Measurements from ENCODE around the gene NRAP.

Gene NRAP

GRCh38 chr10:113617086-113617485, 46.8 kb downstream of the NRAP start:
- DNase-seq (ENCODE audit: insufficient read length, low spot score) (no peak), FAIRE-seq (no peak)

GRCh38 chr10:113616244-113617074, 47.4 kb downstream of the NRAP start:
- FAIRE-seq (no peak), DNase-seq (ENCODE audit: insufficient read length, low spot score) (no peak)
- TF ChIP-seq POLR2A (IDR thresholded peaks at IDR 0.05; ENCODE audit: low read depth, low read length) = no peak
- no peak for TF ChIP-seq POLR2AphosphoS5 (IDR thresholded peaks at IDR 0.05; ENCODE audit: low read depth, low read length)
- TF ChIP-seq PAX5 (IDR thresholded peaks at IDR 0.05; ENCODE audit: insufficient read depth, low read length, severe bottlenecking) = no peak
- TF ChIP-seq TAF1 (IDR thresholded peaks at IDR 0.05; ENCODE audit: low read depth, low read length) = no peak

More at GRCh38 chr10:113617086-113617485, 46.8 kb downstream of the NRAP start:
- TF ChIP-seq POLR2A (IDR thresholded peaks at IDR 0.05; ENCODE audit: low read depth, low read length) (no peak), SPI1 (IDR thresholded peaks at IDR 0.05; ENCODE audit: low read depth, low read length) (no peak), POU2F2 (IDR thresholded peaks at IDR 0.05; ENCODE audit: low read depth, low read length) (no peak), POLR2AphosphoS5 (IDR thresholded peaks at IDR 0.05; ENCODE audit: low read depth, low read length) (no peak), PAX5 (IDR thresholded peaks at IDR 0.05; ENCODE audit: insufficient read depth, low read length, severe bottlenecking) (no peak), TAF1 (IDR thresholded peaks at IDR 0.05; ENCODE audit: low read depth, low read length) (no peak)

DNA sequence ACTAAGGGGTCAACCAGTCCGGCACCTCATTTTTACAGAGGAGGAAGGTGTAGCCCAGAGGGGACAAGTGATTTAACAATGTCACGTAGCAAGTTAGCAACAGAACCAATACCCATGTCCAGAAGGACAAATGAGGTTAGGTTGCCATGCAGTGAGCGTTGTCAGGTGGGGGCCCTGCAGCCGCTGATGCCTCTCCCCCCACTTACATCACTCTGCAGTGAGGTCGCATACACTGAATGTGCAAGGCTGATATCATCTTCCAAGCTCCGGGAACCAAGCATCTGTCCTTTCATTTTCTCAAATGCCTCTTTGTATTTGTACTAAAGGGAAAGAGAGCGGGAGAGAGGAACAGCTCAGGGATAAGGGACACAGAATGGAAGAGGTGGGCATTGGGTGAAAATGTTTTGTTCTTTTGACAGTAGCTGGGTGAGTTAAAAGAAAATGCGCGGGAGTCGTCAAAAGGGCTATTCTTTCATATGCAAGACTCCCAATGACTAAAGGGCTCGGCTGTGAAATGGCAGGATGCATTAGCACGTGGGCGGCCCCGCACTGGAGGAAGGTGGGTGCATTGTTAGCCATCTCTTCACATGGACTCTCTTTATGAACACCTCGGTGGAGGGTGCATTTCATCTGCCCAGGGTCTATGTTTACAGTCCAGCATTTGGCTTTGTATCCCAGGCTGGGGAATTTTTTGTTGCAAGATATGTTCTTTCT, 49.7 kb downstream of the NRAP start:
- TF ChIP-seq POLR2A (IDR thresholded peaks at IDR 0.05; ENCODE audit: low read depth, low read length) = no peak
- TF ChIP-seq SPI1 (IDR thresholded peaks at IDR 0.05; ENCODE audit: low read depth, low read length) = no peak
- no peak for TF ChIP-seq POLR2AphosphoS5 (IDR thresholded peaks at IDR 0.05; ENCODE audit: low read depth, low read length)
- TF ChIP-seq TAF1 (IDR thresholded peaks at IDR 0.05; ENCODE audit: low read depth, low read length) = no peak
- TF ChIP-seq PAX5 (IDR thresholded peaks at IDR 0.05; ENCODE audit: insufficient read depth, low read length, severe bottlenecking) = no peak
- TF ChIP-seq POU2F2 (IDR thresholded peaks at IDR 0.05; ENCODE audit: low read depth, low read length) = no peak
- FAIRE-seq (no peak), DNase-seq (ENCODE audit: insufficient read length, low spot score) (no peak)

DNA sequence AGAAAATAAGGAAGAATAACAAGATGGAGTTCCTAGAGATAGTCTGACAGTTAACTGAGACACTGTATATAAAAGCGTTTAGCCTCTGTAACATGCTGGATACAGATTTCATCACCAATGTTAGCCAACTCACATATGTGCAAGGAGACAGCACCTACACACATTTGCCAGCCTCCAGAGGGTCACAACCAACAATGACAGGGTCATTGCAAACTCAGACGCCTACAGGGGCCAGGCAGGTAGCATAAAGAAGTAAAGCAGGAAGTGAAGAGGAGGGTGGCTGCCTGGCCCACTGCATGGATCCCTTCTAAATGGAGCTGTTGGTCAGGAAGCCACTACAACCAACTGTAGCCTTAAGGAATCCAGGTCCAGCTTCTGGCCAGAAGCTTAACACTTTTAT, 50.4 kb downstream of the NRAP start:
- no peak for DNase-seq (ENCODE audit: insufficient read length, low spot score)
- FAIRE-seq = no peak
- TF ChIP-seq TAF1 (IDR thresholded peaks at IDR 0.05; ENCODE audit: low read depth, low read length) (no peak), POLR2AphosphoS5 (IDR thresholded peaks at IDR 0.05; ENCODE audit: low read depth, low read length) (no peak), POU2F2 (IDR thresholded peaks at IDR 0.05; ENCODE audit: low read depth, low read length) (no peak), SPI1 (IDR thresholded peaks at IDR 0.05; ENCODE audit: low read depth, low read length) (no peak), POLR2A (IDR thresholded peaks at IDR 0.05; ENCODE audit: low read depth, low read length) (no peak), PAX5 (IDR thresholded peaks at IDR 0.05; ENCODE audit: insufficient read depth, low read length, severe bottlenecking) (no peak)

DNA sequence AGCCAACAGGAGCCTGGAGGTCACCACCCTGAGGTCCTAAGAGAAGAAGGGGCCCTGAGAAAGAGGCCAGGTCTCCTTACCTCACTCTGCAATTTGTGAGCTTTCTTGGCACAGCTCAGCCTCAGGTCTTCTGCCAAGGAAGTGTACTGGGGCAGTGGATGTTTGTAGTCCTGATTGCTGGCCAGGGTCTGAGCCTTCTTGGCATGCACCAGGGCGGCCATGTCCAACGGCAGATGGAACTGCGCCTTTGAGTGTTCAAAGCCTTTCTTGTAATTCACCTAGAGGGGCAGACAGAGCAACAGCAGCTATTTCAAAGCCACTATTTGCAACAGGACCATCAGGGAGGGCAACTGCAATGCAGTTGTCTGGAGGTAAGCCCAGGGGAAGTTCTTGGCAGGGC, 51.7 kb downstream of the NRAP start:
- DNase-seq (ENCODE audit: insufficient read length, low spot score) (no peak), FAIRE-seq (no peak)
- TF ChIP-seq POU2F2 (IDR thresholded peaks at IDR 0.05; ENCODE audit: low read depth, low read length) (no peak), POLR2AphosphoS5 (IDR thresholded peaks at IDR 0.05; ENCODE audit: low read depth, low read length) (no peak), SPI1 (IDR thresholded peaks at IDR 0.05; ENCODE audit: low read depth, low read length) (no peak), PAX5 (IDR thresholded peaks at IDR 0.05; ENCODE audit: insufficient read depth, low read length, severe bottlenecking) (no peak), TAF1 (IDR thresholded peaks at IDR 0.05; ENCODE audit: low read depth, low read length) (no peak), POLR2A (IDR thresholded peaks at IDR 0.05; ENCODE audit: low read depth, low read length) (no peak)

- DNase-seq (ENCODE audit: insufficient read length, low spot score) (no peak), FAIRE-seq (no peak)
- TF ChIP-seq POU2F2 (IDR thresholded peaks at IDR 0.05; ENCODE audit: low read depth, low read length) = no peak
- TF ChIP-seq SPI1 (IDR thresholded peaks at IDR 0.05; ENCODE audit: low read depth, low read length) = no peak
- no peak for TF ChIP-seq POLR2A (IDR thresholded peaks at IDR 0.05; ENCODE audit: low read depth, low read length)
- no peak for TF ChIP-seq POLR2AphosphoS5 (IDR thresholded peaks at IDR 0.05; ENCODE audit: low read depth, low read length)
- no peak for TF ChIP-seq TAF1 (IDR thresholded peaks at IDR 0.05; ENCODE audit: low read depth, low read length)
- no peak for TF ChIP-seq PAX5 (IDR thresholded peaks at IDR 0.05; ENCODE audit: insufficient read depth, low read length, severe bottlenecking)
Measured at GRCh38 chr10:113610631-113611601, 52.9 kb downstream of the NRAP start.

DNA sequence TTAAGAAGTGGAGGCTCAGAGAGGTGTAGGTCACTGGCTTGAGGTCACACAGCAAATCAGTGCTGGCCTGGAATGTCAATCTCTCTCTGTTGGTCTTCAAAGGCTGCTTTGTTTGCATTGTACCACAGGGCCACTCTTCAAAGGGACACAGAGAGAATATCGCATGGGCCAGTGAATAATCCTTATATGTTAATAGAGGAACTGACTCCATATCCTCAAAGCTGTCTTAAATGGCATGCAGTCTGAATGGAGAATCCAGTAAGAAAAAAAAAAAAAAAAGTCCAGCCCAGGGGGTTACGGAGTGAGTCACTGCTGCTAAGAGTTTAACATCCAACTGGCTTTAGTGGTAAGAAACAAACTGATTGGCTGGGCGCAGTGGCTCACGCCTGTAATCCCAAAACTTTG, 54.1 kb downstream of the NRAP start:
- no peak for DNase-seq (ENCODE audit: insufficient read length, low spot score)
- FAIRE-seq = no peak
- no peak for TF ChIP-seq POLR2A (IDR thresholded peaks at IDR 0.05; ENCODE audit: low read depth, low read length)
- no peak for TF ChIP-seq SPI1 (IDR thresholded peaks at IDR 0.05; ENCODE audit: low read depth, low read length)
- no peak for TF ChIP-seq PAX5 (IDR thresholded peaks at IDR 0.05; ENCODE audit: insufficient read depth, low read length, severe bottlenecking)
- TF ChIP-seq TAF1 (IDR thresholded peaks at IDR 0.05; ENCODE audit: low read depth, low read length) = no peak
- TF ChIP-seq POLR2AphosphoS5 (IDR thresholded peaks at IDR 0.05; ENCODE audit: low read depth, low read length) = no peak
- TF ChIP-seq POU2F2 (IDR thresholded peaks at IDR 0.05; ENCODE audit: low read depth, low read length) = no peak

DNA sequence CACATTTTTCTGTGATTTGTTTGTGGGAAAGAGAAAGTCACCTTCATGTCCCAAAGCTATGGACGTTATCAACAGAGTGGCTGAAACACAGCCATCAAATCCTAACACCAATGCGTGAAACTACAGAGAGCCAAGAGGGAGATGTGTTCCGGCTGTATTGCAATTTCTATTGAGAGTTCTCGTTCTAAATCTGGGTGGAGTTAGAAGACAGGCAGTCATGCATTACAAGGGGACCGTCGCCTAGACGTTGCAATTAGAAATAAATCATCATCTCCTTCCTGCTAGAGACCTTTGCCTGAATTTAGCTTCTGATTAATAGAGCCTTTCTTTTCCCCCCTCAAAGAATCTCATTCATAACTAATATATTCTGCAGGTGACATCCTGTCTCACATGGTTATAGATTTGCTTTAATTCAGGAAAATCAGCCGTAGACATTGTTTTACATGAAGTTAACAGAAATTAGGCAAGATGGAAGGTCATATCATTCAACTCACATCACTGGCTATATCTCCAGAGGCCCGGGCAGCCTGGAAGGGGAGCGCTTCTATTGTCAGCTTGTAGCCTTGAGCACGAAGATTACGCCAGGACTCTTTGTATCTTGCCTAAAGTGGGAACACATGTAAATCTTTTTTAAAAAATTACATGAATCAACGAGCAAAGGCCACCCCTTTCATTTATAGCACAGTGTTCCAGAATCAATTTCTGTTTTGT, 58.4 kb downstream of the NRAP start:
- DNase-seq (ENCODE audit: insufficient read length, low spot score) (no peak), FAIRE-seq (no peak)
- TF ChIP-seq PAX5 (IDR thresholded peaks at IDR 0.05; ENCODE audit: insufficient read depth, low read length, severe bottlenecking) (no peak), TAF1 (IDR thresholded peaks at IDR 0.05; ENCODE audit: low read depth, low read length) (no peak), SPI1 (IDR thresholded peaks at IDR 0.05; ENCODE audit: low read depth, low read length) (no peak), POLR2AphosphoS5 (IDR thresholded peaks at IDR 0.05; ENCODE audit: low read depth, low read length) (no peak), POU2F2 (IDR thresholded peaks at IDR 0.05; ENCODE audit: low read depth, low read length) (no peak), POLR2A (IDR thresholded peaks at IDR 0.05; ENCODE audit: low read depth, low read length) (no peak)
